ENCODE results near the gene FAS.

Gene FAS

DNA sequence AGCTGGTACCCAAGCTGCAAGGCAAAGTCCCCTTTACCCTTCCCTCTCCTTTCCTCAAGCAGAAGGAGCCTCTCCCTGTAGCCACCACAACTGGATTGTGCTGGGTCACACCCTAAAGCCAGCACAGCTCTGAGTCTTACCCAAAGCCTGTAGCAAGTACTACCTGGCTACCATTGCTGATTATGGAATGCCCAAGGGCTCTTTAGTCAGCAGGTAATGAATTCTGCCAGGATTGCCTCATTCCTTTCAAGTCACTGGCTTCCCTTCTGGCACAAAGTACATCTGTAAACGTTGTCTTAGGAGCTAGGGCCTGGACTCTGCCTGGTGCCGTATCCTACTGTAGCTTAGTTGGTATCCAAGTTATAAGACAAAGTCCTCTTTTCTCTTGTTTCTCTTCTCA is 52.0 kb downstream of the FAS start:
- no peak for DNase-seq

DNA sequence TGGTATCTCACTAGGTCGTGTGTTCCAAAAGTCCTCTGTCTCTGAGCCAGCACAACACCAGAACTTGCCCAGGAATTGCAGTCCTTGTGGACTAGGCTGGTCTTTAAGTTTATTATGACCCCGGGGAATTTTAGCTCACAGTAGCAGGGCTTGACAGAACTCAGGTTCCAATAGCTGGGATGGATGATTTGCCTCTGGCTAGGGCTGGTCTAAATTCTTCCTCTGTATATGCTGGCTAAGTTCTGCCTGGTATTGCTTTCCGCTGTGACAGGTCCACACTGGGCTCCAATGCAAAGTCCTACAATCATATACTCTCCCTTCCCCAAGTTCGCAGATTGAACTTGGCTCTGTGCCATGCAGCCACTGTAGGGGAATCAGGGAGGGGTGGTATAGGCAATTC is 52.5 kb downstream of the FAS start:
- no peak for DNase-seq

DNA sequence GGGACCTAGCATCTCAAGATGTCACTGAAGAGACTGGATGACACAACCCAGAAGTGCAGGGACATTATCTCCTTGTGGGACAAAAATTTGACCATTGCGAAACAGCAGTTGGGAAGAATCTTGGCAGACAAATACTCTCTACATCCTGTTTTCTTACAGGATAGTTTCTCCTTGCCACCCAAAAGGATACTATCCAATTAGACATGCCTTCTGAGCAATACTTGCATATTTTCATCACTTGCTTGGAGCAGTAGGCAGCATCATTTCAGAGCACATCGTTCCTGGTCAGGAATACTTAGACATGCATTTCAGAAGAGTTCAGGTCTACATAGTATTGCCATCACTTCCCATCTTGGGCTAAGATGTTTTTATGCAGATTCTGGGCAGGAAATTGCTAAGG is 56.8 kb downstream of the FAS start:
- DNase-seq: no peak

DNA sequence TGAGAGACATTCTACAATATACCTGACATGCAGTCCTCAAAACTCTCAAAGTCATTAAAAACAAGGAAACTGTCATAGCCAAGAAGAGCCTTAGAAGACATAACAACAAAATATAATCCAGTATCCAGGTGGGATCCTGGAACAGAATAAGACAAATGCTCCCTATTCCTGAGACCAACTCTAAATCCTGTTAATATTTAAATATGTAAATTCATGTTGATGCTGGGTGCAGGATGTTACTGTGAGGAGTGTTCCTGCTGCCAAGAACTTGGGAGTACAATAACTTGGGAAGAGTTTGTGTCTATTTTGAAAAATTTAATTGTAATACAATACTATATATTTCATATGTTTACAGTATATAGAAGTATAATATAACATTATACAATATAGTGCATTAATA is 61.0 kb downstream of the FAS start:
- no peak for DNase-seq

DNA sequence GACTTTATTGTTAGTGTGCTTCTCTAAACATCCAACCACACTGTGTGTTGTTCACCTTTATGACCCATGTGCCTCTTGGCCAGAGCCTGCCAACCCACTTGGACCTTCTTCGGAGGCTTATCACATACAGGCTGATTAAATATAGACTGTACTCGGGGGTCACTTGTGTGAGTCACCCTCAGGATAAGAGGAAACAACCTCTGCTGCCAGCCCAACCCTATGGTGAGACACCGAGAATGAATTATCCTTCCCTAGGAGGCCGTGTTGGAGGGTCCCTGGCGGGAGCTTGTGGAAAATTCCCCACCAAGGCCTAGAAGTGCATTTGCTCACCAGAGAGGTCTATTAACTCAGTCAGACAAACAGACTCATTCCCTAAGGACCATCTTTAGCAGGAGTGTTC is 63.0 kb downstream of the FAS start:
- DNase-seq: no peak

DNA sequence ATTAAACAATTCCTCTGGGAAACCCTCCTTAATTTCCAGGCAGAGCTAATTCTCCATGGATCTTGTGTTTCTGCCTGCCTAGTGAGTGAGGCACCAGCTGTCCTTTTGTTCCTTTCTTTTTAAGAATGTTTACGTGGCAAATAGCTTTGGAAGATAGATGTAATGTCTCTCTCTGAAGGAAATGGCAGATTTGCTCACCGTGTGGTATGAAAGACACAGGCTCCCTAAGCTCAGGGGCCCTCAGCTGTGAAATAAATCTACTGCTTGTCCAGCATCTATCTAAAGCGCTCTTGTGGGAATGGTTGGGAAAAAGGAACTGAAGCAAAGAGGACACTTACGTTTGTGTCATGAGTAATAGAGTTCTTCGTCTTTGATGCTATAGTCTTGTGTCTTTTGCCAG is 64.6 kb downstream of the FAS start:
- DNase-seq: no peak

DNA sequence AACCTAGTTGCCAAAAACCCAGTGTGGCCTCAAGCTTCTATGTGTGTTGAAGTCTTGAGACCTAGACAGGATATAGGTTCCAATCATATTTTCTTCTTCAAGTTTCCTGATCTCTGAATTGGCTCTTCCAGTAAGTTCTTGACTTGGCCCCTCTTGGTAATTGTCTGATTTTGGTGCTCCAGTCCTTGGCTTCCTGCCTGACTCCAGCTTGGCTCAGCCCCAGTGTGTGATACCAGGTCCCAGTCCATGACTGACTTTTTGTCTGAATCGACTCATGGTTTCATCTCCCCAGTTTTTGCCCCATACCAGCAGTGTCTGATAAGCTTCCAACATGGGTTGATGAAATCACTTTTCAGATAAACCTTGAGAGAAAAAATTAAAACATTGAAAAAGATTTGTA is 72.3 kb downstream of the FAS start:
- no peak for DNase-seq

DNA sequence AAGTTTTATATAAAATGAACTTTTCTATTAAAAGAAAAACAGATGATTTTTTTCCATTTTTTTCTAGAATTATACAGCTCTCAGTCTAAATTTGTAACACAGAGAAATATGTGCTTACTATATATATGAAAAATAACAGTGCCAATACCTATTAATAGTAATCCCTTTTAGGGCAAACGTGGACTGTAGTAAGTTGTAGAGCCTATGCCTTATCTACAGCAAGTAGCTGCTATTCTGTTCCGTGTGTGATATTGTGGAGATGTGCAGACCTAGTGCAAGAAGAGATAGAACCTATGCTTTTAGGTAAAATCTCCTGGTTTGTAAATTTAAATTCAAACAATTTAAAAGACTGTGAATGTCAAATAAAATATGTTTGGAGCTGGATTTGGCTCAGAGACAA is 72.9 kb downstream of the FAS start:
- no peak for DNase-seq

DNA sequence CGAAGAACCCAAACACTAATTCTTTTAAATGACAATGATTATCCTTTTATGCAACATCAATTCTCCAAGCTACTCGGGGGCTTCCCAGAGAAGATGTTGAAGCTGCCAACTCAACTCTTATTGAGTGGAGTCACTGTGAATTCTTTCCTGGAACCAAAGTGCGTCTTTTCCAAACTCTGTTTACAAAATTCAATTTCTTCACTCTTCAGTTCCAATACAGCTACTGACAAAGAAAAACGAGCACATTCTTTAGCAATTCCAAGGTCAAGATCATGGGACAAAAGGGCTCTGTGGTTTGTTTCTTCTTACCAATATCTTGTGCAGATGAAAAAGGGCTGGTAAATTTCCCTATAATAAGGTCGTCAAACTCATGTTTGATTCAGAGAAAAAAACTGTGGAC is 74.2 kb downstream of the FAS start:
- DNase-seq: no peak

Data from right forelimb (tissue), 1 donor.